Brain pericyte (primary cell): ENCODE data around the gene MOV10.
"Not testable (repeated sequence)": the region's sequence is repeated elsewhere in the genome, so short reads cannot be mapped to it uniquely, and the experiment has no call there.

Experiments
- DNase-seq: peaks from one replicate; pipeline ENCODE4 v3.0.0-alpha.2; 2012; ENCODE audit warnings: low read depth, low spot score

The MOV10 gene

DNA sequence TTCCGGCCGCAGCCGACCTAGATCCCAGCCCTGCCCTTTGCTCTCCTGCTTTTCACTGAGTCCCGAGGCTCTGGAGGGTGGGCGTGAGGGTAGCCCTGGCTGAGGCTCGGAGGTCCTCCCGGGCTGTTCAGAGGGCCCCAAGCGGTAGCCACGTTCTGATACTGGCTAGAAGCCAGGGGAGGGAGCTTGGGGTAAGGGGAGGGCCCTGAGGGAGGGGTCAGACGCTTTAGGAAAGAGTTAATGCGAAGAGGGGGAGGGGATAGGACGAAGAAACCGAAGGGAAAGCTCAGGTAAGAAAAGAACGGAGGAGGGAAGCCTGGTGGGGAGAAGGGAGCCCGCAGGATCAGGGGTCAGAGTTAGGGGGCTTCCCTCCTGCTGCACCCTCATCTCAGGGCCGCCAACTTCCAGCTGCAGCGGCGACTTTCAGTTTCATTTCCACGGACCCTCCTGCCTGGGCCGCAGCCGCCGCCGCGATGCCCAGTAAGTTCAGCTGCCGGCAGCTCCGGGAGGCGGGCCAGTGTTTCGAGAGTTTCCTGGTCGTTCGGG, at the start of gene MOV10:
Gene MOV10 (plus strand): TSS at position 220 of the 546 bp plus-strand sequence. CDS start 254 bp downstream, at position 474.
- DNase-seq: peak; percentile 26

DNA sequence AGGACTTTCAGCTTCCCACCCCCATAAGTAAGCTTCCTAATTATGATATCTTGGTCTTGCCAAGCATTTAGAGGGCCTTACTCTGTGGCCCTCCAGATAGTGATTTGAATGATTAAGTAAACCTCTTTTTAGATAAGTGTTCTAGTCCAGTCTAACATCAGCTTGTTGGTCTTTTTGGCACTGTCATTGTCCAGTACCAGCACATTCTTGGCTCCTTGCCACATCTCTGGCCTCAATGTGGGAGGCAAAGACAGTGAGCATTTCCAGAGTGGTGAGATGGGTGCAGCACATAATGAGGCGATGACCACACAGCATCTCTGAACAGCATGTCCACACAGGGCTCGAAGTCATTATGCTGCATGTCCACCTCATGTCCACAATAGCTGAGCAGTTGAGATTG, 48.8 kb upstream of the MOV10 start:
- no peak for DNase-seq

GRCh38 chr1:112626193-112626592, 48.3 kb upstream of the MOV10 start:
- DNase-seq: no peak

- no peak for DNase-seq
Observed at GRCh38 chr1:112626887-112627286, 47.6 kb upstream of the MOV10 start.

- DNase-seq: no peak
Observed at GRCh38 chr1:112628516-112628915, 45.9 kb upstream of the MOV10 start.

GRCh38 chr1:112629256-112629655, 45.2 kb upstream of the MOV10 start:
- DNase-seq: no peak

DNA sequence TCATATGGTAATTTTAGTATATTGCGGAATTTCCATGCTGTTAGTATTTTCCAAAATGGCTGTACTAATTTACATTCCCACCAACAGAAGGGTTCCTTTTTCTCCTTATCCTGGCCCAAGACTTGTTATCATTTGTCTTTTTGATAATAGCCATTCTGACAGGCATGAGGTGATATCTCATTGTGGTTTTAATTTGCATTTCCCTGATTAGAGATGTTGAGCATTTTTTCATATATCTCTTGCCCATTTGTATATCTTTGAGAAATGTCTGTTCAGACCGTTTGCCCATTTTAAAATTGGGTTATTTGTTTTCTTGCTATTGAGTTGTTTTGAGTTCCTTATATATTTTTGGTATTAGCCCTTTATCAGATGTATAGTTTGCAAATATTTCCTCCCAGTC, 40.8 kb upstream of the MOV10 start:
- DNase-seq: no peak

DNA sequence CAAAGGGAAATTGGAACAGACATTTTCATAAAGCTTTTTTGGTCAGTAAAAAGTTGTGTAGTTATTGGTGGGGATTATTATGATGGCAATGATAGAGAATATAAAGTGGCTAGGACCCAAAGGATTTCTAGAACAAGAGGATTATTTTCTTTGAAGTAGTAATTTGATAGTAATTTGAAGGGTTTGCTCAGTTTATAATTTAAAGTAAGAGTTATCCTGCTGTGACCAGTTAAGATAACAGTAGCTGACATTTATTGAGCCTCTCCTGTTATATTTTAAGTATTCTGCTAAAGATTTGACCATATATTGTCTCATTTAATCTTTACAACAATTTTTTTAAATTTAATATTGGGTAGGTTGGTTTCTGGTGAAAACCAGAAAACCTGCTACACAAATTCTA, 40.1 kb upstream of the MOV10 start:
- DNase-seq: no peak

DNA sequence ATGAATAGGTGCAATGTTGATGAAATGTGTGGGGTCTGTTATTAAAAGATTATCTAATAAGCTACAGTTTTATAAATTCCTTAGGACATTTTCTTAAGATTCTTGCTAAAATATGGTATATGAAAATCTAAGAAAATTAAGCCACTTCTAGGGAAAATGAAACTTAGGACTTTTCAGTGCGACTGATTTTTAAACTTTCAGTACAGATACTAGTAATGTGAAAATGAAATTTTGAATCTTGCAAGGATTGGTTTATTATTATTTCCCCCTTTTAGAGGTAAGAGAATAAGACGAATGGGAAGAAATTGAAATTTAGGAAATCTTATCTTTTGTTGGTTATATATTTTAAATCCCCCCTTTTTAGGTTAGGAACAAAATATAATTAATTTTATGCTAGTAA, 38.4 kb upstream of the MOV10 start:
- DNase-seq: no peak

DNA sequence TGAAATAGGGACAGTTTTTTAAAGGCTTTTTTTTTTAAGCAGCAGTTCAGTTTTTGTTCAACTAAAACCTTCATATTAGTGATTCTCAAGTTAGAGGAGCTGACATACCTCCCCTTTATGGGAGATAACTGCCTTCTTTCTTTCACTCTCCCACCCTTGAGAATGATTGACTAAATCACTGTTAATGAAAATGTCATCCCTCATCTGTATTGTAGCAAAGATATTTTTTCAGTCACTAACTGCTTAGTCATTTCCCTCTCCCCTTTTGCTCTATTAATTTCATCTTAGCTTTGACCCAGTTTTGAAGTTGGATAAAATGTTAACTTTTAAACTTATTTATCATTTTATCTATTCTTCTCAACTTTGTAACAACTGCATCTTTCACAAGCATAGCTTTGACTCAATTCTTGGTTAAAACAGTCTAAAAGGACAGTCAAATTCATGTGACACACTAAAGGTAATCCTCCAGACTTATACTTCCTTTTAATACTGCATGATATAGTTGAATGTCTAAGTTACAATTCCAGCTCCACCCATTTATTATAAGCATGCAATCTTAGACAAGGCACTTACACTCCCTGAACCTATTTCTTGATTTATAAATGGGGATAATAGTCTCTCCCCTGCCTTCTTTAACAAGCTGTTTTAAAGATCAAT, 37.7 kb upstream of the MOV10 start:
- no peak for DNase-seq

DNA sequence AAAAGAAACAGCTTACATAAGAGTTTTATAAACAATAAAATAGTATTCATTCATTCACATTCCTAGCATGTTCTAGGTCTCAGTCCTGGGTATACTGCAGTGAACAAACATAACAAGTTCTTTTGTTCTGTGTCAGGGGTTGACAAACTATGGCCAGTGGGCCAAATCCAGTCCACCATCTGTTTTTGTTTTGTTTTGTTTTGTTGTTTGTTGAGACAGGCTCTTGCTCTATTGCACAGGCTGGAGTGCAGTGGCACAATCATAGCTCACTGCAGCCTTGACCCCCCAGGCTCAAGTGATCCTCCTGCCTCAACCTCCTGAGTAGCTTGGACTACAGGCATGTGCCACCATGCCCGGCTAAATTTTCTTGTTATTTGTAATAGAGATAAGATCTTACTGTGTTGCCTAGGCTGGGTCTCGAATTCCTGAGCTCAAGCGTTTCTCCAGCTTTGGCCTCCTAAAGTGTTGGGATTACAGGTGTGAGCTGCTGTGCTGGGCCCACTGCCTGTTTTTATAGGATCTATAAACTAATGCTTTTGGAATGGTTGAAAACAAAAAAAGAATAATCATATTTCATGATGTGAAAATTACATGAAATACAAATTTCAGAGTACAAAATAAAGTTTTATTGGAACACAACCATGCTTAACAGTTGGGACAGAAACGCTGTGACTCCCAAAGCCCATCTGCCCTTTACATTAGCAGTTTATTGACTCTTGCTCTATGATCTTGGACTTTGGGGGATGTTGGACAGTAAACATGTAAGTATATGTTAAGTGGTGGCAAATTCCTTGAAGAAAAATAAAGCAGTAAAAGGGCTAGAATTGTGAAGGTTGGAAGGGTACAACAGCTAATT, 37.0 kb upstream of the MOV10 start:
- no peak for DNase-seq

DNA sequence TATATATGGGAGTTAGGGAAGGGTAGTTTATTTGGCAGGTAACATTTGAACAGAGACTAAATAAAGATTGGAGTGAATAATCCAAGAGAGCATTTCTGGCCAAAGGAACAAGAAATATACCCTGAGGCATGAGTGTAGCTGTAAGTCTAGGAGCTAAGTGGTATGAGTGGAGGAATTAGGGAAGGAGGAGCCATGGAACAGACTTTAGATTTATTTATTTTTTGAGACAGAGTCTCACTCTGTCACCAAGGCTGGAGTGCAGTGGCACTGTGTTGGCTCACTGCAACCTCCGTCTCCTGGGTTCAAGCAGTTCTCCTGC, 36.4 kb upstream of the MOV10 start:
- DNase-seq: no peak

DNA sequence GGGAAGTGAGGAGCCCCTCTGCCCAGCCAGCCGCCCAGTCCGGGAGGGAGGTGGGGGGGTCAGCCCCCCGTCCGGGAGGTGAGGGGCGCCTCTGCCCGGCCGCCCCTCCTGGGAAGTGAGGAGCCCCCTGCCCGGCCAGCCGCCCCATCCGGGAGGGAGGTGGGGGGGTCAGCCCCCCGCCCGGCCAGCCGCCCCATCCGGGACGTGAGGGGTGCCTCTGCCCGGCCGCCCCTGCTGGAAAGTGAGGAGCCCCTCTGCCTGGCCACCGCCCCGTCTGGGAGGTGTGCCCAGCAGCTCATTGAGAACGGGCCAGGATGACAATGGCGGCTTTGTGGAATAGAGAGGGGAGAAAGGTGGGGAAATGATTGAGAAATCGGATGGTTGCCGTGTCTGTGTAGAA, 34.0 kb upstream of the MOV10 start:
- DNase-seq: not testable (repeated sequence)

DNA sequence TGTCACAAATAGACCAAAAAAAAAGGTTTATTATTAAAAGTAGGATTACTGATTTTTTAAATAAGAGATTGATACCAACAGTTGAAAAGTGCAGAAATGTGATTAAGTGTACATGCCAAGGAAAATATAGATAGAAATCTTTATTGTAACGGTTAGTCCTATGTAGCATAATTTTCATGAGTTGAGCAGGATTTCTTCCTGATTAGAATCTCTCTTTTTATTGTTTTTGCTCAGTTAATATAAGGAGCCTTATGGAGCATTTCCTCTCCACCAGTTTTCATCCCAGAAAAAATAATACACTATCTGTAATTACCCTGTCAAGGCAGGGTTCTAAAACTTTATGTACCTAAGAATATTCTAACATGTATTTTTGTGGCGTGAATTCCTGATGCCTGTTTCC, 31.4 kb upstream of the MOV10 start:
- no peak for DNase-seq

- no peak for DNase-seq
Observed at GRCh38 chr1:112646225-112646624, 28.2 kb upstream of the MOV10 start.

GRCh38 chr1:112651205-112651604, 23.3 kb upstream of the MOV10 start:
- no peak for DNase-seq

GRCh38 chr1:112665857-112666256, 8.6 kb upstream of the MOV10 start:
- DNase-seq: no peak

DNA sequence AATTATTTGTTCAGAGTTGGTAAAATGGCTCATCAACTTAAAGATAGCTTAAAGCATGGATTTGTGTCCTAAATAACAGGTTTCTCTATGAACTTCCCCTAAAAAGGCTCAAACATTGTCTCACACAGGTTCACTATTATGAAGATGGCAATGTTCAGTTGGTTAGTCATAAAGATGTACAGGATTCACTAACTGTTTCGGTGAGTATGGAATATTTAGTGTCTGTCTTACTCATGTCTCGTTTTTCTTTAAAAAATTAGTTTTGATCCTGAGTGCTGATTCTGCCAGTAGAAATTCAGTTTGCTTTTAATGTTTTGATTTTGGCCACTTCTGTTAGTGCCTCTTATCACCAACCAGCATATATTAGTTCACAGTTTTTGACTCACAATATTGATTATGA, 7.5 kb upstream of the MOV10 start:
- DNase-seq: no peak

- DNase-seq: no peak
Observed at GRCh38 chr1:112672009-112672408, 2.5 kb upstream of the MOV10 start.

- no peak for DNase-seq
Observed at GRCh38 chr1:112672842-112673241, 1.6 kb upstream of the MOV10 start.

- peak; percentile 72 for DNase-seq
Observed at GRCh38 chr1:112673592-112674439, 643 bp upstream of the MOV10 start.
